ENCODE results near the gene GGNBP2. TPM values are rescaled to one million over a fixed set of nuclear protein-coding genes. Genes with fewer than 3 reads are reported as not detected.
A peak's percentile ranks its signal among the peaks of the same experiment; 100 is the strongest.

The GGNBP2 gene
- total and polyA plus RNA-seq, 9 donors, result 45.1 to 92.1 (median 66.2) TPM

- Histone ChIP-seq H3K27ac (no peak overlapping the region), H3K4me1 (ENCODE audit: insufficient read depth) (no peaks in the 10 kb centered on the region), H3K9me3 (no peaks in the 10 kb centered on the region), H3K27me3 (no peaks in the 10 kb centered on the region), H3K36me3 (no peaks in the 10 kb centered on the region), H3K4me3 (no peak overlapping the region)
- 96 to 98% (median 97%) methylated on average over 4 of the region's 4 CpGs for WGBS, 3 donors
- no peak for TF ChIP-seq EP300 (IDR thresholded peaks at IDR 0.05)
- DNase-seq, result no peak
- intact Hi-C loops (cut with DNase I), result no loop called here
Measured at GRCh38 chr17:36524428-36524876, 20.3 kb upstream of the GGNBP2 start.

GRCh38 chr17:36525113-36525512 lies 19.6 kb upstream of the GGNBP2 start:
- TF ChIP-seq EP300 (IDR thresholded peaks at IDR 0.05), result no peak
- no peak for TF ChIP-seq CTCF (IDR thresholded peaks at IDR 0.05)
- no peak for TF ChIP-seq POLR2A (IDR thresholded peaks at IDR 0.05)
- Histone ChIP-seq H3K4me1 (ENCODE audit: insufficient read depth) (no peaks in the 10 kb centered on the region), H3K36me3 (no peaks in the 10 kb centered on the region), H3K4me3 (no peak overlapping the region), H3K9me3 (no peaks in the 10 kb centered on the region), H3K27ac (no peak overlapping the region), H3K27me3 (no peaks in the 10 kb centered on the region)
- WGBS, 3 donors, result 77 to 92% (median 80%) methylated on average over 2 of the region's 2 CpGs
- intact Hi-C loops (cut with DNase I), result no loop called here
- peak in 1 of 5 donors; percentile 13 for DNase-seq

GRCh38 chr17:36525888-36526287 lies 18.8 kb upstream of the GGNBP2 start:
- 91 to 94% (median 93%) methylated on average over 6 of the region's 6 CpGs for WGBS, 3 donors
- Histone ChIP-seq H3K36me3 (no peaks in the 10 kb centered on the region), H3K4me3 (no peak overlapping the region), H3K4me1 (ENCODE audit: insufficient read depth) (no peaks in the 10 kb centered on the region), H3K27me3 (no peaks in the 10 kb centered on the region), H3K9me3 (no peaks in the 10 kb centered on the region), H3K27ac (no peak overlapping the region)
- intact Hi-C loops (cut with DNase I), result no loop called here
- no peak for DNase-seq
- TF ChIP-seq EP300 (IDR thresholded peaks at IDR 0.05) (no peak), POLR2A (IDR thresholded peaks at IDR 0.05) (no peak), CTCF (IDR thresholded peaks at IDR 0.05) (no peak)

- no peaks in the 10 kb centered on the region for H3K4me1 ChIP-seq (ENCODE audit: insufficient read depth)
- 90 to 95% (median 94%) methylated on average over 7 of the region's 7 CpGs for WGBS, 3 donors
- DNase-seq, result peak in 1 of 5 donors; percentile 12
- no peak overlapping the region for H3K4me3 ChIP-seq
- no peaks in the 10 kb centered on the region for H3K27me3 ChIP-seq
- TF ChIP-seq CTCF (IDR thresholded peaks at IDR 0.05), result no peak
- no peak for TF ChIP-seq POLR2A (IDR thresholded peaks at IDR 0.05)
- no peak for TF ChIP-seq EP300 (IDR thresholded peaks at IDR 0.05)
- H3K36me3 ChIP-seq, result no peaks in the 10 kb centered on the region
- H3K27ac ChIP-seq, result no peak overlapping the region
- H3K9me3 ChIP-seq, result no peaks in the 10 kb centered on the region
- intact Hi-C loops (cut with DNase I), result no loop called here
Measured at GRCh38 chr17:36527621-36528250, 17.0 kb upstream of the GGNBP2 start.

- intact Hi-C loops (cut with DNase I), result no loop called here
- Histone ChIP-seq H3K27me3 (no peaks in the 10 kb centered on the region), H3K4me1 (ENCODE audit: insufficient read depth) (peaks cover 2% of the 10 kb centered on the region), H3K27ac (no peak overlapping the region), H3K36me3 (no peaks in the 10 kb centered on the region), H3K9me3 (no peaks in the 10 kb centered on the region), H3K4me3 (no peak overlapping the region)
- DNase-seq, result no peak
- TF ChIP-seq POLR2A (IDR thresholded peaks at IDR 0.05) (no peak), CTCF (IDR thresholded peaks at IDR 0.05) (no peak), EP300 (IDR thresholded peaks at IDR 0.05) (no peak)
Measured at GRCh38 chr17:36529121-36529520, 15.6 kb upstream of the GGNBP2 start.
